Adrenal gland (tissue), 5 donors: ENCODE results near the gene PLD1.
"Not testable (repeated sequence)": the region's sequence is repeated elsewhere in the genome, so short reads cannot be mapped to it uniquely, and the experiment has no call there.

Experiments
- POLR2A ChIP-seq, 2 donors: fragments of 450-650 bp; IDR thresholded peaks; one replicate each; pipeline ENCODE4 v1.6.1; 2017; ENCODE audit warnings: antibody characterized with exemption in 2 of 2, mild to moderate bottlenecking in 2 of 2, moderate library complexity in 1 of 2
- TF ChIP-seq, protein P1 (sequence below), 6 experiments: fragments of 450-650 bp in 4 of 6; fragments of 200-600 bp in 2 of 6; sonication (generic) in 1 of 6; IDR thresholded peaks; 1 replicate in 5 of 6; 2 replicates in 1 of 6; pipeline versions ENCODE4 v1.5.1 to v1.8.0; 2016 to 2021; ENCODE audit warnings: antibody characterized with exemption in 6 of 6, mild to moderate bottlenecking in 2 of 6, moderate library complexity in 1 of 6
- donor health status: DM: no; HTN: no; CAD: no.

DNA sequence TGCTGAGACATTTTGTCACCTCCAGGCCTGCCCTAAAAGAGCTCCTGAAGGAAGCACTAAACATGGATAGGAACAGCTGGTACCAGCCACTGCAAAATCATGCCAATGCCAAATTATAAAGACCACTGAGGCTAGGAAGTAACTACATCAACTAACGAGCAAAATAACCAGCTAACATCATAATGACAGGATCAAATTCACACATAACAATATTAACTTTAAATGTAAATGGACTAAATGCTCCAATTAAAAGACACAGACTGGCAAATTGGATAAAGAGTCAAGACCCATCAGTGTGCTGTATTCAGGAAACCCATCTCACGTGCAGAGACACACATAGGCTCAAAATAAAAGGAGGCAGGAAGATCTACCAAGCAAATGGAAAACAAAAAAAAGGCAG is 183.5 kb downstream of the PLD1 start:
- TF ChIP-seq, protein P1, sequence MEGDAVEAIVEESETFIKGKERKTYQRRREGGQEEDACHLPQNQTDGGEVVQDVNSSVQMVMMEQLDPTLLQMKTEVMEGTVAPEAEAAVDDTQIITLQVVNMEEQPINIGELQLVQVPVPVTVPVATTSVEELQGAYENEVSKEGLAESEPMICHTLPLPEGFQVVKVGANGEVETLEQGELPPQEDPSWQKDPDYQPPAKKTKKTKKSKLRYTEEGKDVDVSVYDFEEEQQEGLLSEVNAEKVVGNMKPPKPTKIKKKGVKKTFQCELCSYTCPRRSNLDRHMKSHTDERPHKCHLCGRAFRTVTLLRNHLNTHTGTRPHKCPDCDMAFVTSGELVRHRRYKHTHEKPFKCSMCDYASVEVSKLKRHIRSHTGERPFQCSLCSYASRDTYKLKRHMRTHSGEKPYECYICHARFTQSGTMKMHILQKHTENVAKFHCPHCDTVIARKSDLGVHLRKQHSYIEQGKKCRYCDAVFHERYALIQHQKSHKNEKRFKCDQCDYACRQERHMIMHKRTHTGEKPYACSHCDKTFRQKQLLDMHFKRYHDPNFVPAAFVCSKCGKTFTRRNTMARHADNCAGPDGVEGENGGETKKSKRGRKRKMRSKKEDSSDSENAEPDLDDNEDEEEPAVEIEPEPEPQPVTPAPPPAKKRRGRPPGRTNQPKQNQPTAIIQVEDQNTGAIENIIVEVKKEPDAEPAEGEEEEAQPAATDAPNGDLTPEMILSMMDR (IDR thresholded peaks at IDR 0.05): not testable (repeated sequence)
- TF ChIP-seq POLR2A (IDR thresholded peaks at IDR 0.05): not testable (repeated sequence)
